Measurements from ENCODE around the gene LRRFIP1.

LRRFIP1 gene

DNA sequence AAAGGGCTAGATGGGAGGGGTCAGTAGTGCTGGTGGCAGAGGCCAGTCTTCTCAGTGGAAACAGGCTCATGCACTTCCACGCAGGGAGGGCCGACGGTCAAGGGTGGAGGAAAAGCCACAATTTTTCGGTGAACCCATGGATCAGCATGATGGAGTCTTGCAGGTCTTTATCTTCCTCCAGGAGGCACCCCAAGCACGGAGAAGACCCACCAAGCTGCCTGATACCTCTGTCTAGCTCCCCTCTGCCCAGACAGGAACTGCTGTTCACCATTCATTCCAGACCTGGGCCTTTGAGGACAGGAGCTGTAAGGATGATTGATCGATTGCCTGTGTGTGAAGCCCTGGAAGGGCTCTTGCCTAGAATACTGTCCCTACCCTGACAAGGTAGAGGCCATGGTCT lies 2.8 kb upstream of the LRRFIP1 start:
- TF ChIP-seq, protein P1, sequence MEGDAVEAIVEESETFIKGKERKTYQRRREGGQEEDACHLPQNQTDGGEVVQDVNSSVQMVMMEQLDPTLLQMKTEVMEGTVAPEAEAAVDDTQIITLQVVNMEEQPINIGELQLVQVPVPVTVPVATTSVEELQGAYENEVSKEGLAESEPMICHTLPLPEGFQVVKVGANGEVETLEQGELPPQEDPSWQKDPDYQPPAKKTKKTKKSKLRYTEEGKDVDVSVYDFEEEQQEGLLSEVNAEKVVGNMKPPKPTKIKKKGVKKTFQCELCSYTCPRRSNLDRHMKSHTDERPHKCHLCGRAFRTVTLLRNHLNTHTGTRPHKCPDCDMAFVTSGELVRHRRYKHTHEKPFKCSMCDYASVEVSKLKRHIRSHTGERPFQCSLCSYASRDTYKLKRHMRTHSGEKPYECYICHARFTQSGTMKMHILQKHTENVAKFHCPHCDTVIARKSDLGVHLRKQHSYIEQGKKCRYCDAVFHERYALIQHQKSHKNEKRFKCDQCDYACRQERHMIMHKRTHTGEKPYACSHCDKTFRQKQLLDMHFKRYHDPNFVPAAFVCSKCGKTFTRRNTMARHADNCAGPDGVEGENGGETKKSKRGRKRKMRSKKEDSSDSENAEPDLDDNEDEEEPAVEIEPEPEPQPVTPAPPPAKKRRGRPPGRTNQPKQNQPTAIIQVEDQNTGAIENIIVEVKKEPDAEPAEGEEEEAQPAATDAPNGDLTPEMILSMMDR (IDR thresholded peaks at IDR 0.05; ENCODE audit: borderline replicate concordance, control extremely low read depth, extremely low read depth, insufficient read depth, missing control alignments), result no peak
- DNase-seq (ENCODE audit: low spot score), result no peak
- in situ Hi-C loops (cut with MboI; ENCODE audit: low sequenced_read_pairs, unreplicated experiment), result no loop called here

DNA sequence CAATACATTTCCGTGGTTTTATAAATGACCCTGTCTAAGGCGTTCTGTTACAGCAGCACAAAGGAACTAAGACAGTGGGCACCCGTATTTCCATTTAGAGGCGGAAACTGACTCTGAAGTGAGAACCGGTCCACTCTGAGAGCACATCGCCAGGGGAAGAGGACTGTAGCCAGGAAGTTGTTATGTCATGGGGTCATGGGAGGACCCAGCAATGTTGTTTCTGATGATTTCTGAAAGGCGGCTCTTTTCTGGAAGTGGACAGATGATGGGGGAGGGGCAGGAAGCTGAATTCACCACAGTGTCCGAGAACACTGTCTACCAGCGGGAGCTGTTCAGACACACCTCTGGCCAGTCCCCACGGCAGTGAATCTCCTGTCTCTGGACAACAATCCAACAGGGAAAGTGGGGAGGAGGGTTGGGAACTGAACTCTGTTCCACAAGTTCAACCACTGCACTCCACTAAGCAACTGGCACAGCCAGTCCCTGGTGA lies 2.1 kb upstream of the LRRFIP1 start:
- in situ Hi-C loops (cut with MboI; ENCODE audit: low sequenced_read_pairs, unreplicated experiment), result no loop called here
- no peak for DNase-seq (ENCODE audit: low spot score)
- TF ChIP-seq, protein P1 (IDR thresholded peaks at IDR 0.05; ENCODE audit: borderline replicate concordance, control extremely low read depth, extremely low read depth, insufficient read depth, missing control alignments), result no peak

GRCh38 chr2:237625777-237626176 lies 1.6 kb upstream of the LRRFIP1 start:
- in situ Hi-C loops (cut with MboI; ENCODE audit: low sequenced_read_pairs, unreplicated experiment), result no loop called here
- no peak for DNase-seq (ENCODE audit: low spot score)
- TF ChIP-seq, protein P1 (IDR thresholded peaks at IDR 0.05; ENCODE audit: borderline replicate concordance, control extremely low read depth, extremely low read depth, insufficient read depth, missing control alignments), result no peak

DNA sequence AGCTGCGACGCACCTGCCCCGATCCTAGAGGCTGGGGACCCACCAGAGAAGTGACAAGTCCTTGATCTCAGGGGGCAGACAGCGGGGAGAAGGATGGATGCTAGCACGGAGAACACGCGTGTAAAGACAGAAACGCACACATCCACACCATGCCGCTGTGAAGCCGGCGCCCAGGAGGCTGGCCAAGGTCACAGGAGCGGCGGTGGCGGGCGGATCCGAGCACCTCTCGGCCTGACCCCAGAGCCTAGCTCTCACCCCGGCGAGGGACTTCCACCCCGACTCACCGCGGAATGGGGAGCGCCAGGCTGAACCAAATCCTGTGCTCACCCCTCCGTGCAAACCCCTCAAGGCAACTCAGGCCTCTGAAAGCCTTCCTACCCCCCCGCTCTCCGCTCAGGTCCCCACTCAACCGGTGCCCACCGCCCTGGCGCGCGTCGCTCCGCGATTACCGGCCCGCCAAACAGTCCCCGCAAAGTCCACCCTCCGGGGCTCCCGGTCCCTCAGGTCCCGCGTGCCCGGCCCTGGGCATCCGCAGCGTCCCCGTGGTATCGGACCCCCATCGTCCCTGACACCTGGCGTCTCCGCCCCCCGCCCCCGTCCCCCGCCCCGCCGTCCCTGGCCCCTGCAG lies 460 bp upstream of the LRRFIP1 start:
- TF ChIP-seq, protein P1 (IDR thresholded peaks at IDR 0.05; ENCODE audit: borderline replicate concordance, control extremely low read depth, extremely low read depth, insufficient read depth, missing control alignments), result no peak
- DNase-seq (ENCODE audit: low spot score), result no peak
- in situ Hi-C loops (cut with MboI; ENCODE audit: low sequenced_read_pairs, unreplicated experiment), result no loop called here

DNA sequence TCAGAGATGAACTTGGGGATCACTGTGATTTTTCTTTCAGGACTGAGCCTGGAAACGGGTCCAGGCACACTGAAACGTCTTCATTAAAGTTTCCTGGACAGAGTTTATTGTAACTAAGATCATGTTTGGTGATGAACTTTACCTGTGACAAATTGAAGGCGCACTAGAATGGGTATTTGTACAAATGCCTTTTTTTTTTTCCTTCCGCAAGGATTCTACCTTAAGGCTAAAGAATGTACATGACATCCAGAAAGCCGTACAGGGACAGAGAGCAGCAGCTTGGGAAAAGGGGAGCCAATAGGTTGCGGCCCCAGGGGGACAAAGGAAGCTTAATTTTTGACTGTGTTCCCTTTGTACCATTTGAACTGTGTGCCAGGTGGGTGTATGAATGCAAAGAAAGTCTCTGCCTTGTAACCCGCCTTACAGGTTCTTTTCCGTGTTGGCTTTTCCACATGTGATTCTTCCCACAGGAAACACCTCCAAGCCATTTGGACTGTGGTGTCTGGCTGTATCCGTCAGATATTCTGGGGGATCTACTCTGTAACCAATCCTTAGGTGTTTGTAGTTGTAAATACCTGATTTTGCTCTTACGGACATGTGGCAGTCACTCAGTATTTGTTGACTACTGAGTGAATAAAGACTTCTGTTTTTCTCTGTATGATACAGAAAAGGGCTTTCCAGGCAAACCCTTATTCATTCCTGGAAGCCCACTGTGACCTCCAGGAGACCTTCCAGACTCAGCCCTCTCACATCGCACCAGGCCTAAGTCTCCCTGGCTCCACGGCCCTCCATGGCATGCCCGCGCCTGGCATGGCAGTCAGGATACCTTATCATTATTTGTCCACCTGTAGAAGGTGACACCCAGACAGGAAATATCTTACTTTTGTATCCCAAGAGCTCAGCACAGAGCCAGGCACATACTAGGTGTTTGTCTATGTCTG lies 1.1 kb downstream of the LRRFIP1 start:
- in situ Hi-C loops (cut with MboI; ENCODE audit: low sequenced_read_pairs, unreplicated experiment), result no loop called here
- no peak for DNase-seq (ENCODE audit: low spot score)
- TF ChIP-seq, protein P1 (IDR thresholded peaks at IDR 0.05; ENCODE audit: borderline replicate concordance, control extremely low read depth, extremely low read depth, insufficient read depth, missing control alignments), result no peak

DNA sequence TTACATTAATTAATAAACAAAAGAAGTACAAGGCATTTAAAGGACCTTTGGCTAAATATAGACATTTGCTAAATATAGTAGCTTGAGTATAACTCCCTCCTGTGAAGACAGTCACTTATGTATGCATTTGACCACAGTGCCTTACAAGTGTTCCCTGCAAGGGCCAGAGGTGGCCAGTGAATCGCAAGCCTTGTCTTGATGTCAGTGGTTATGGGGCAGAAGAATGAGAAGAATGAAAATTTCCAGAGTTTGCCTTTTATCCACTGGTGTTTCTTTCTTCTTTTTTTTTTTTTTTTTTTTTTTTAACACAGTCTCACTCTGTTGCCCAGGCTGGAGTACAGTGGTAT lies 1.8 kb downstream of the LRRFIP1 start:
- in situ Hi-C loops (cut with MboI; ENCODE audit: low sequenced_read_pairs, unreplicated experiment), result no loop called here
- TF ChIP-seq, protein P1 (IDR thresholded peaks at IDR 0.05; ENCODE audit: borderline replicate concordance, control extremely low read depth, extremely low read depth, insufficient read depth, missing control alignments), result no peak
- DNase-seq (ENCODE audit: low spot score), result no peak
